ENCODE data around the gene GGNBP2.

DNA sequence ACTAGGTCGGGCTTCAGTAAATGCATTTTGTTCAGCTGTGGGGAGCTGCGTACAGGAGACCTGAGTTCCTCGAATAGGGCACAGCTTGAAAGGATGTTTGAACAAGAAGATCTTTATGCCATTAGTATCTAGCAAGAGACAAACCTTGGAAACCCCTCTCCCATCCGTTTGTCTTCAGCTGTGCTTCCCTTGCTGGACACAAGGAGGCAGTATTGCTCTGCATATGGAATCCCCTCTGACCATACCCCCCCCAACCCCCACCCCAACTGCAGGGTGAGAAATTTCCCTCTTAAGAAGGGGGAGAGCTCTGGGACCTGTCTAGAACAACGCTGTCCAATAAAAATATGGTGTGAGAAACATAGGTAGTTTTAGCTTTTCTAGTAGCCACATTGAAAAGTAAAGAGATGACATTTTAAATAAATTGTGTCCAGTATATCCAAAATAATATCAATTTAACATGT, 58.2 kb downstream of the GGNBP2 start:
- TF ChIP-seq, protein P1, sequence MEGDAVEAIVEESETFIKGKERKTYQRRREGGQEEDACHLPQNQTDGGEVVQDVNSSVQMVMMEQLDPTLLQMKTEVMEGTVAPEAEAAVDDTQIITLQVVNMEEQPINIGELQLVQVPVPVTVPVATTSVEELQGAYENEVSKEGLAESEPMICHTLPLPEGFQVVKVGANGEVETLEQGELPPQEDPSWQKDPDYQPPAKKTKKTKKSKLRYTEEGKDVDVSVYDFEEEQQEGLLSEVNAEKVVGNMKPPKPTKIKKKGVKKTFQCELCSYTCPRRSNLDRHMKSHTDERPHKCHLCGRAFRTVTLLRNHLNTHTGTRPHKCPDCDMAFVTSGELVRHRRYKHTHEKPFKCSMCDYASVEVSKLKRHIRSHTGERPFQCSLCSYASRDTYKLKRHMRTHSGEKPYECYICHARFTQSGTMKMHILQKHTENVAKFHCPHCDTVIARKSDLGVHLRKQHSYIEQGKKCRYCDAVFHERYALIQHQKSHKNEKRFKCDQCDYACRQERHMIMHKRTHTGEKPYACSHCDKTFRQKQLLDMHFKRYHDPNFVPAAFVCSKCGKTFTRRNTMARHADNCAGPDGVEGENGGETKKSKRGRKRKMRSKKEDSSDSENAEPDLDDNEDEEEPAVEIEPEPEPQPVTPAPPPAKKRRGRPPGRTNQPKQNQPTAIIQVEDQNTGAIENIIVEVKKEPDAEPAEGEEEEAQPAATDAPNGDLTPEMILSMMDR (IDR thresholded peaks at IDR 0.05), result peak; percentile 47 to 71 (median 54)
- TF ChIP-seq POLR2A (IDR thresholded peaks at IDR 0.05), result no peak

All from body of pancreas (tissue), 4 donors.